ENCODE measurements around the gene BCS1L. TPM values are rescaled to one million over a fixed set of nuclear protein-coding genes. Genes with fewer than 3 reads are reported as not detected.

BCS1L gene
- total and polyA plus RNA-seq, 2 of the 8 experiments (the other 6 are each of a cell fraction or from before 2014, with no cell fraction given) = 23.7 to 37.1 TPM

DNA sequence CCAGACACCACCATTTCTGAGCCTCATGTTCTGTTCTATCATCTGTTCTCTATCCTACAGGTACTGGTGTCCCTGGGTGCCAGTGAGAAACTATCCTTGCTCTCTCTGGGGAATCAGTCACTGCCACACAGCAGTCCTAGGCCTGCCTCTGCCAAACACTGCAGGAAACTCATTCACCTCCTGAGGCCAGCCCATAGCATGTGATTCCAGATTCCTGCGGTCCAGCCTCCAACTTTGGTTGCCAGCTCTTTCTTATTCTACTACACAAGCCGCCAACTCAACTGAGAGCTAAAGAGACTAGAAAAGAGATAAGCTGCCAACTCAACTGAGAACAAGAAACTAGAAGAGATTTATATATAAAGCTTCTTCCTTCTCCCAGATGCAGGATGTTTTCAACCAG is 42.3 kb downstream of the BCS1L start (continued):
- TF ChIP-seq POU5F1 (IDR thresholded peaks at IDR 0.05; ENCODE audit: low read depth, low read length) (no peak), CHD2 (IDR thresholded peaks at IDR 0.05; ENCODE audit: low read length) (no peak), BCL11A (IDR thresholded peaks at IDR 0.05; ENCODE audit: low read depth in 2 of 2, low read length in 2 of 2) (no peak)
